ENCODE results near the gene SLCO2A1.

GRCh38 chr3:133940536-133940935 lies 89.2 kb downstream of the SLCO2A1 start:
- TF ChIP-seq, protein P1, sequence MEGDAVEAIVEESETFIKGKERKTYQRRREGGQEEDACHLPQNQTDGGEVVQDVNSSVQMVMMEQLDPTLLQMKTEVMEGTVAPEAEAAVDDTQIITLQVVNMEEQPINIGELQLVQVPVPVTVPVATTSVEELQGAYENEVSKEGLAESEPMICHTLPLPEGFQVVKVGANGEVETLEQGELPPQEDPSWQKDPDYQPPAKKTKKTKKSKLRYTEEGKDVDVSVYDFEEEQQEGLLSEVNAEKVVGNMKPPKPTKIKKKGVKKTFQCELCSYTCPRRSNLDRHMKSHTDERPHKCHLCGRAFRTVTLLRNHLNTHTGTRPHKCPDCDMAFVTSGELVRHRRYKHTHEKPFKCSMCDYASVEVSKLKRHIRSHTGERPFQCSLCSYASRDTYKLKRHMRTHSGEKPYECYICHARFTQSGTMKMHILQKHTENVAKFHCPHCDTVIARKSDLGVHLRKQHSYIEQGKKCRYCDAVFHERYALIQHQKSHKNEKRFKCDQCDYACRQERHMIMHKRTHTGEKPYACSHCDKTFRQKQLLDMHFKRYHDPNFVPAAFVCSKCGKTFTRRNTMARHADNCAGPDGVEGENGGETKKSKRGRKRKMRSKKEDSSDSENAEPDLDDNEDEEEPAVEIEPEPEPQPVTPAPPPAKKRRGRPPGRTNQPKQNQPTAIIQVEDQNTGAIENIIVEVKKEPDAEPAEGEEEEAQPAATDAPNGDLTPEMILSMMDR (IDR thresholded peaks at IDR 0.05): no peak
- TF ChIP-seq ZFX (IDR thresholded peaks at IDR 0.05; ENCODE audit: borderline replicate concordance): no peak

All from 22Rv1 (cell line).